Keratinocyte (primary cell): ENCODE measurements around the gene NSUN2. TPM values are rescaled to one million over a fixed set of nuclear protein-coding genes. Genes with fewer than 3 reads are reported as not detected.

Source experiments
- DNase-seq: peaks from one replicate; pipeline ENCODE4 v3.0.0-alpha.2; 2011; ENCODE audit warnings: low read depth, missing footprints, low spot score
- FAIRE-seq: peaks from 2 replicates; lab custom pipeline; 2011; peaks lifted over from hg19 to GRCh38; lab: Jason Lieb, UNC
- H2AFZ ChIP-seq: 2 replicates; pipeline ENCODE4 v1.6.0; 2012; ENCODE audit warnings: low read length, control low read depth, inconsistent platforms; ENCODE audit not compliant: control insufficient read depth
- H3K27ac ChIP-seq: 2 replicates; pipeline ENCODE4 v1.5.1; 2011; ENCODE audit warnings: low read length; ENCODE audit not compliant: control insufficient read depth, insufficient read depth
- H3K27me3 ChIP-seq: 3 replicates; pipeline ENCODE4 v1.6.0; 2011; ENCODE audit warnings: low read length; ENCODE audit not compliant: control insufficient read depth, insufficient read depth; ENCODE audit errors: extremely low read depth
- H3K36me3 ChIP-seq, 2 experiments: 2 replicates in 1 of 2; 3 replicates in 1 of 2; pipeline ENCODE4 v1.5.1; 2011; ENCODE audit warnings: low read length in 2 of 2, mild to moderate bottlenecking in 1 of 2; ENCODE audit not compliant: control insufficient read depth in 2 of 2, insufficient read depth in 2 of 2; ENCODE audit errors: extremely low read depth in 1 of 2
- H3K4me1 ChIP-seq: 3 replicates; pipeline ENCODE4 v1.5.1; 2011; ENCODE audit warnings: low read length; ENCODE audit not compliant: control insufficient read depth, insufficient read depth; ENCODE audit errors: extremely low read depth
- H3K4me2 ChIP-seq: 3 replicates; pipeline ENCODE4 v1.6.0; 2011; ENCODE audit warnings: low read depth, low read length; ENCODE audit not compliant: control insufficient read depth, insufficient read depth; ENCODE audit errors: extremely low read depth
- H3K4me3 ChIP-seq, 3 experiments: fragments of 200-600 bp in 1 of 3; sonication (generic) in 1 of 3; 2 replicates in 2 of 3; 3 replicates in 1 of 3; pipeline ENCODE4 v1.5.1; 2011 to 2016; ENCODE audit warnings: low read length in 3 of 3, mild to moderate bottlenecking in 3 of 3, control low read depth in 2 of 3, inconsistent platforms in 1 of 3, low read depth in 1 of 3, mixed read lengths in 1 of 3, mixed run types in 1 of 3, moderate library complexity in 1 of 3; ENCODE audit not compliant: control insufficient read depth in 2 of 3, insufficient read depth in 2 of 3; ENCODE audit errors: extremely low read depth in 1 of 3
- H3K79me2 ChIP-seq: 2 replicates; pipeline ENCODE4 v1.6.0; 2012; ENCODE audit warnings: low read length; ENCODE audit not compliant: control insufficient read depth, insufficient read depth
- H3K9ac ChIP-seq: 3 replicates; pipeline ENCODE4 v1.6.0; 2011; ENCODE audit warnings: low read length; ENCODE audit not compliant: control insufficient read depth, insufficient read depth; ENCODE audit errors: extremely low read depth
- H3K9me1 ChIP-seq: 3 replicates; pipeline ENCODE4 v1.6.0; 2011; ENCODE audit warnings: low read length; ENCODE audit not compliant: control insufficient read depth, insufficient read depth; ENCODE audit errors: extremely low read depth
- H3K9me3 ChIP-seq: 2 replicates; pipeline ENCODE4 v1.5.1; 2012; ENCODE audit warnings: low read depth, low read length; ENCODE audit not compliant: control insufficient read depth
- H4K20me1 ChIP-seq: 3 replicates; pipeline ENCODE4 v1.6.0; 2011; ENCODE audit warnings: low read length; ENCODE audit not compliant: control insufficient read depth, insufficient read depth; ENCODE audit errors: extremely low read depth
- EZH2 ChIP-seq: IDR thresholded peaks from one replicate; pipeline ENCODE4 v1.6.1; 2012; ENCODE audit warnings: inconsistent platforms, mild to moderate bottlenecking, low read length, moderate library complexity
- dilution Hi-C: fragments of 300-500 bp; cut with MboI; formaldehyde crosslinking; loops from one replicate; pipeline ENCODE4 v1.7.0; 2020; ENCODE audit warnings: low sequenced_read_pairs; ENCODE audit not compliant: extremely low pct_ligation_motif_present
- polyA plus RNA-seq, 5 experiments: library from polyadenylated mRNA; depleted of rRNA in 3 of 5; stranded (reverse) in 3 of 5; stranded (forward) in 1 of 5; unstranded in 1 of 5; fragments of >200 nt; gene quantifications; 1 replicate in 1 of 5; 2 replicates in 3 of 5; 3 replicates in 1 of 5; pipeline versions ENCODE4 v1.2.1 to v1.2.3, GENCODE V29; 2011 to 2012; ENCODE audit warnings: missing spikeins in 2 of 5, low read depth in 1 of 5, low replicate concordance in 1 of 5
- TF ChIP-seq, protein P1 (sequence below), 3 experiments: IDR thresholded peaks in 1 of 3; conservative IDR thresholded peaks in 1 of 3; optimal IDR thresholded peaks in 1 of 3; 2 replicates in 2 of 3; 3 replicates in 1 of 3; pipeline versions ENCODE3 to v1.5.1; 2011; ENCODE audit warnings: low read length in 3 of 3, mild to moderate bottlenecking in 3 of 3, moderate library complexity in 2 of 3, control low read depth in 1 of 3, inconsistent platforms in 1 of 3; ENCODE audit not compliant: insufficient read depth in 2 of 3; ENCODE audit errors: extremely low read depth in 1 of 3

NSUN2 gene
- polyA plus RNA-seq, 1 donor (not counting 4 experiments of a cell fraction or from before 2014, with no cell fraction given), result 91.2 TPM

GRCh38 chr5:6655432-6655831 lies 22.6 kb upstream of the NSUN2 start:
- Histone ChIP-seq H3K27me3 (no peaks in the 10 kb centered on the region), H3K9me1 (no peaks in the 10 kb centered on the region), H3K9me3 (no peaks in the 10 kb centered on the region), H3K4me2 (no peak overlapping the region), H3K79me2 (peaks cover 4% of the 10 kb centered on the region), H3K36me3 (peaks cover 16 to 36% of the 10 kb centered on the region in 2 experiments), H3K9ac (no peak overlapping the region), H2AFZ (no peak overlapping the region), H3K4me1 (no peaks in the 10 kb centered on the region), H4K20me1 (no peaks in the 10 kb centered on the region), H3K4me3 (no peak overlapping the region), H3K27ac (no peak overlapping the region)
- DNase-seq (no peak), FAIRE-seq (no peak)
- dilution Hi-C loops, result no loop called here
- no peak for TF ChIP-seq EZH2
- TF ChIP-seq, protein P1, sequence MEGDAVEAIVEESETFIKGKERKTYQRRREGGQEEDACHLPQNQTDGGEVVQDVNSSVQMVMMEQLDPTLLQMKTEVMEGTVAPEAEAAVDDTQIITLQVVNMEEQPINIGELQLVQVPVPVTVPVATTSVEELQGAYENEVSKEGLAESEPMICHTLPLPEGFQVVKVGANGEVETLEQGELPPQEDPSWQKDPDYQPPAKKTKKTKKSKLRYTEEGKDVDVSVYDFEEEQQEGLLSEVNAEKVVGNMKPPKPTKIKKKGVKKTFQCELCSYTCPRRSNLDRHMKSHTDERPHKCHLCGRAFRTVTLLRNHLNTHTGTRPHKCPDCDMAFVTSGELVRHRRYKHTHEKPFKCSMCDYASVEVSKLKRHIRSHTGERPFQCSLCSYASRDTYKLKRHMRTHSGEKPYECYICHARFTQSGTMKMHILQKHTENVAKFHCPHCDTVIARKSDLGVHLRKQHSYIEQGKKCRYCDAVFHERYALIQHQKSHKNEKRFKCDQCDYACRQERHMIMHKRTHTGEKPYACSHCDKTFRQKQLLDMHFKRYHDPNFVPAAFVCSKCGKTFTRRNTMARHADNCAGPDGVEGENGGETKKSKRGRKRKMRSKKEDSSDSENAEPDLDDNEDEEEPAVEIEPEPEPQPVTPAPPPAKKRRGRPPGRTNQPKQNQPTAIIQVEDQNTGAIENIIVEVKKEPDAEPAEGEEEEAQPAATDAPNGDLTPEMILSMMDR (optimal IDR thresholded peaks at IDR 0.05 in 1 of 3, IDR thresholded peaks at IDR 0.05 in 1 of 3, conservative IDR thresholded peaks at IDR 0.05 in 1 of 3; ENCODE audit: extremely low read depth in 1 of 3, insufficient read depth in 2 of 3, low read length in 3 of 3), result no peak

DNA sequence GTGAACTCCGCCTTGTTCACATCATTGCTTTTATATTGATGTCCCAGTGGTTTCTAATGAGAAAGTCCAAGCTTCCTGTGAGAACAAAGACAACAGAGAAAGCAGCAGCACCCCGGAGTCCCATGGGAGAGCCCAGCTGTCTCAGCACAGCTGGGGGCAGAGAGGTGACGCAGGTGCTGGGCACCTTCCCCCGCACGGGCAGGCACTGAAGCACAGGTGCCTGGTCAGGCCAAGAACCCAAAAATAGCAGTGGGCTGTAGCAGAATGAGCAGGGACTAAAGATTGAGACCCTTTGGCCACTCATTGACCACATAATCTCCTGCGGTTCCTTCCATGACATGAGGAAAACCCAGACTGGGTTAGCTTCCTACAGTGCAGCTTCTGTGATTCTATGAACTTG lies 19.2 kb upstream of the NSUN2 start:
- no peak for DNase-seq
- H3K4me2 ChIP-seq, result no peak overlapping the region
- no peaks in the 10 kb centered on the region for H3K4me1 ChIP-seq
- dilution Hi-C loops, result no loop called here
- no peaks in the 10 kb centered on the region for H3K27me3 ChIP-seq
- H3K9me3 ChIP-seq, result no peaks in the 10 kb centered on the region
- no peaks in the 10 kb centered on the region for H4K20me1 ChIP-seq
- H3K79me2 ChIP-seq, result peaks cover 22% of the 10 kb centered on the region
- H3K27ac ChIP-seq, result no peak overlapping the region
- H2AFZ ChIP-seq, result no peak overlapping the region
- no peaks in the 10 kb centered on the region for H3K9me1 ChIP-seq
- H3K9ac ChIP-seq, result no peak overlapping the region
- H3K4me3 ChIP-seq, result no peak overlapping the region
- no peak for FAIRE-seq
- peaks cover 16 to 19% of the 10 kb centered on the region in 2 experiments for H3K36me3 ChIP-seq
- no peak for TF ChIP-seq EZH2

- H3K9me3 ChIP-seq, result no peaks in the 10 kb centered on the region
- no peak for DNase-seq
- H3K4me2 ChIP-seq, result no peak overlapping the region
- H3K4me1 ChIP-seq, result no peaks in the 10 kb centered on the region
- H3K9ac ChIP-seq, result no peak overlapping the region
- no peaks in the 10 kb centered on the region for H3K9me1 ChIP-seq
- no peak overlapping the region for H3K27ac ChIP-seq
- H4K20me1 ChIP-seq, result no peaks in the 10 kb centered on the region
- FAIRE-seq, result no peak
- peaks cover 34% of the 10 kb centered on the region for H3K79me2 ChIP-seq
- H3K4me3 ChIP-seq, result no peak overlapping the region
- TF ChIP-seq EZH2, result no peak
- TF ChIP-seq, protein P1 (optimal IDR thresholded peaks at IDR 0.05 in 1 of 3, IDR thresholded peaks at IDR 0.05 in 1 of 3, conservative IDR thresholded peaks at IDR 0.05 in 1 of 3; ENCODE audit: extremely low read depth in 1 of 3, insufficient read depth in 2 of 3, low read length in 3 of 3), result no peak
- dilution Hi-C loops, result no loop called here
- H3K27me3 ChIP-seq, result no peaks in the 10 kb centered on the region
- peaks cover 8 to 16% of the 10 kb centered on the region in 2 experiments for H3K36me3 ChIP-seq
- H2AFZ ChIP-seq, result no peak overlapping the region
Measured at GRCh38 chr5:6649681-6650080, 16.8 kb upstream of the NSUN2 start.
